Measurements from ENCODE around the gene TLCD5.

GRCh38 chr11:120279502-120279901 lies 45.6 kb upstream of the TLCD5 start:
- TF ChIP-seq CTCF (IDR thresholded peaks at IDR 0.05; ENCODE audit: low read length) (no peak), EZH2 (IDR thresholded peaks at IDR 0.05; ENCODE audit: borderline replicate concordance, low read length) (no peak)

Data from OCI-LY1 (cell line).